NCI-H2171 (cell line): ENCODE data around the gene CAMTA1.
A peak's percentile ranks its signal among the peaks of the same experiment; 100 is the strongest.

Source experiments
- DNase-seq: peaks from one replicate; lab custom pipeline; 2025; lab: John Stamatoyannopoulos, UW

The CAMTA1 gene

GRCh38 chr1:7198664-7199063 lies 413.4 kb downstream of the CAMTA1 start:
- no peak for DNase-seq

GRCh38 chr1:7199077-7199779 lies 414.0 kb downstream of the CAMTA1 start:
- DNase-seq, result no peak

DNA sequence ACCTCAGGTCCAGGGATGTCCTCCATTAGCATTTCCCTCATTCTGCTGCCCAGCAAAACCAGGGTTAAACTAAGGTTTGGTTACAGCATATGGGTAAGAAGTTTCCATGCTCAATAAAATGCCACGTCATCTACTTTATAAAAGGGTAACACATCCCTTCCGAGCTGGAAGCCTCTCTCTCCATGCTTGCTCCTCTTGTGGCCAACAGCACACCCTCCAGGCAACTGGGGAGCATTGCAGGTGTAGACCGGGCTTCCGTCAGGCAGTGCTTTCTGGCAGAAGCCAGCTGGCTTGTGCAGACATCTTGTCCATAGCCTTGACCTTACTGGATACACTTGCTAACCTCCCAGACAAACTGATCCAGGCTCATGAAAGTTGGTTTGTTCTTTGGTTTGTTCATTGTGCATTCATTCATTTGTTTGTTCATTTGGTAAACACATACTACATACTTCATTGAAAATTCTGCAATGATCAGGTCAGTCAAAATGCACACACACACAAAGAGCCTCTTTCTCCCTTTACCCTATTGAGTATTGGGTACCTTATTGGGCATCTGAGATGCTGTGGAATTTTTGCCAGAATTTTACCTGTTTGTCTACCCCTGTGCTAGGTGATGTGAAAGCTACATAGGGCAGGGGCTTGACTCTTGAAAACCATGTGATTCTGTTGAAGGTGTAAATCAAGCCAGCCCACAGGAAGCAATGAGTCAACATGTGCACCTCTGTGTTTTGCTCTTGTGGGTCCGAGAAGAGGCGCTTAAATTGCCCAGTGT lies 422.8 kb downstream of the CAMTA1 start:
- DNase-seq, result peak; percentile 23

DNA sequence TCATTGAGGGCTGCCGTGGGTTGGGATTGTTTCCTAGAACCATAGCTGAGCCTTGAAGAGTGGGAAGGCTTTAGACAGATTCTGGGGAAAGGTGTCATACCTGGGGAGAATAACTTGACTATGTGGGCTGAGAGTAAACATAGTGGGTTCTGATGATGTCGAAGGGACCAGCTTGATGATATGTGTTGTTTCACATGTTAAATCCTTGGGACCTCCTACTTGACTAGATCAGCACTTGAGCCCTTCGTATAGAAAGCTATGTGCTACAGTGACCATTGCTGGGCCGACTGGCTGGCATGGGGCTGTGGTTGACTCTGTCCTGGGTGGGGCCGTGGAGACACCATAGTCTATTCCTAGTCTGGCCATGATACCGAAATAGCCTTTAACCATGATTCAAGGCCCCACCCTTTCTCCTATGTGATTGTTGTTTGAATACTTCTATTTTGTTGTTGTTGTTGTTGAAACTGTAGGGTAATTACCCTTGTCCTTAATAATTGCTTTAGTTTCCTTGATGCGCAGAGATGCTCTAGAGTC lies 423.5 kb downstream of the CAMTA1 start:
- DNase-seq, result no peak

- peak; percentile 24 for DNase-seq
Observed at GRCh38 chr1:7209336-7209735, 424.1 kb downstream of the CAMTA1 start.

- DNase-seq, result peak; percentile 64
Observed at GRCh38 chr1:7218210-7218832, 433.1 kb downstream of the CAMTA1 start.

DNA sequence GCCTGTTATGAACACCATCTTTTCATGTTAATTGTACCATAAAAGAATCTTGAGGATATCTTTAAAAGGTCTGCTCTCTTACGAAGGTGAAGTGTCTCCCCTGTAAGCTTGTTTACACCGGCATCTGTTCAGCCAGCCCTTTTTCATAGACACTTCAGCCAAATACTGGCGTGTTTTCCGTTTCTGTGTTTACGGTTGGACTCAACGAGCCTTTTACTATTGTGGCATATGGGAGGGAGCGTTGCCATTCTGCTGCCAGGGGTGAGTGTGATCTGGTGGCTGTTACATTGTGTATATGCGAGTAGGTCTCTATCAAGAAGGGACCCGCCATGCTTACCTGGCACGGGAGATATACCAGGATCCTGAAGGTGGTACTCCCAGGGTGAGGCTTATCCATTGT lies 433.8 kb downstream of the CAMTA1 start:
- peak; percentile 81 for DNase-seq

DNA sequence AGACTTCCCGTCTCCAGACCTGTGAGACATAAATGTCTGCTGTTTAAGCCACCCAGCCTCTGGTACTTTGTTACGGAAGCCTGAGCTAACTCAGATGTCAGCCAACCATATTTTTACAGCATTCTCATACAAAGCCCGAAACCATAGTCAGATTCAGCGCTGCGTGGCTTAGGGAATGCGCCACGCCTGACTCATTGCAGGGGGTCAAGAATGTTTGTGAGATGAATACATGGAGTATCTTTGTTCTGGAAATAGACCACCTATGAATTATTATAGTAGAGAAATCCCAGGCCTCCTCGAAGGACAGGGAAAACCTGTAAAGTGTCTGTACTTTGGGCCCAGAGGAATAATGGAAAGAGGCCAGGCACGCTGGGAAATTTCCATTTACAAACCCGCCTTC lies 434.8 kb downstream of the CAMTA1 start:
- no peak for DNase-seq

DNA sequence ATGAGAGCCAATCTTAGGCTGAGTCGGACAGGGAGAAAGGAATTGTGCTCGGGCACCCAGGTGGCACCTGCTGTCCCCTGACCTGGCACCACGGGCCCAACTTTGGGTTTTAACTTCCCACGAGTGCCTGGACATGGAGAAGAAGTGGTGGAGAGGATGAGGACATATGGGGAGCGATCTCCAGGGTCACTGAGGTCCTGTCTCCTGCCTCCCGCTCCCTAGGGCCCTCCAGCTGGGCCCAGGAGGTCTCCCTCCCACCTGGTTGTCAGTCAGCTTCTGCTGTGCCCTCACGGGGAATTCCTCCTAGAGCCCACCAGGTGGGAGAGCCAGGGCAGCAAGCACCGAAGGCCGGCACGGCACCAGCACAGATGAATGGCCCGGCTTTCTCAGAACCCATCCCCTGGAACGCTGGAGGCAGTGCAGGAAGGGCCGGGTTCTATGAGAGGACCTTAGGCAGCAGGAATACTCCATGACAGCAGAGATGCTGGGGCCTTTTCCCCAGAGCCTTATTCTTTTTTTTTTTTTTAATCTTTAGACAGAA lies 435.5 kb downstream of the CAMTA1 start:
- DNase-seq, result no peak

- no peak for DNase-seq
Observed at GRCh38 chr1:7221826-7222694, 436.8 kb downstream of the CAMTA1 start.

DNA sequence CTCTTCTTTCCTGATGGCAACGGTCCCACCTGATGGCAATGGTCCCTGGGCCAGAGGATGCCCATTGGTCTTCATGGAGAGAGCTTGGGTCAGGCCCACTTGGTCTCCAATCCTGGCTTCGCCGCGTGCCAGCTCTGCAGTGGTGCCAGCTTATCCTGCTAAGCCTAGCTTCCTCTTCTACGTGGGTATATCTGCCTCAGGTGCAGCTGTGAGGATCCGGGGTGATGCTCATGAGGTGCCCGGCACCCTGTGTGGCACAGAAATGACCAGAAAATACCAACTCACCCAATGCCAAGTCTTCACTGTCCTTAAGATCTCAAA lies 437.4 kb downstream of the CAMTA1 start:
- no peak for DNase-seq

- DNase-seq, result no peak
Observed at GRCh38 chr1:7223334-7224080, 438.3 kb downstream of the CAMTA1 start.

DNA sequence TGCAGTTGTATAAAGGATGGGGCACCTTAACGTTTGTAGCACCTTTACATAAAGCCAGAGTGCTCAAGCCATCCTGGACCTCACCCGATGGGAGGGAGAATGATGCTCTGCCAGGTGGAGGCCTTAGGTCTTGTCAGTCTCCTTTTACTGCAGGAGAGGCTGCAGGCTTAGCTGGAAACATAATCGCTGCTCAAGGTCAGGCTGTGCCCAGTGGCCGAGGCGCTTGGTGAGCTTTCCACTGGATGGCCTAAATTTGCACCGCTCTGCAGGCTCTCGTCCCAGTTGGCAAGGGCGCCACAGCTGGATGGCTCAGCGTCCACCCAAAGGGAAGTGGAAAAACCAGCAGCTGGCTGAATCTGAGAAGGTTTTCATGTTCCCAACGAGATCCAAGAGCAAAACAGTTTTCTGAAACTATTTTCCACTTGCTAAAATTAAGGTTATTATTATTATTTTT lies 438.9 kb downstream of the CAMTA1 start:
- no peak for DNase-seq

- DNase-seq, result peak; percentile 84
Observed at GRCh38 chr1:7224644-7225043, 439.4 kb downstream of the CAMTA1 start.

DNA sequence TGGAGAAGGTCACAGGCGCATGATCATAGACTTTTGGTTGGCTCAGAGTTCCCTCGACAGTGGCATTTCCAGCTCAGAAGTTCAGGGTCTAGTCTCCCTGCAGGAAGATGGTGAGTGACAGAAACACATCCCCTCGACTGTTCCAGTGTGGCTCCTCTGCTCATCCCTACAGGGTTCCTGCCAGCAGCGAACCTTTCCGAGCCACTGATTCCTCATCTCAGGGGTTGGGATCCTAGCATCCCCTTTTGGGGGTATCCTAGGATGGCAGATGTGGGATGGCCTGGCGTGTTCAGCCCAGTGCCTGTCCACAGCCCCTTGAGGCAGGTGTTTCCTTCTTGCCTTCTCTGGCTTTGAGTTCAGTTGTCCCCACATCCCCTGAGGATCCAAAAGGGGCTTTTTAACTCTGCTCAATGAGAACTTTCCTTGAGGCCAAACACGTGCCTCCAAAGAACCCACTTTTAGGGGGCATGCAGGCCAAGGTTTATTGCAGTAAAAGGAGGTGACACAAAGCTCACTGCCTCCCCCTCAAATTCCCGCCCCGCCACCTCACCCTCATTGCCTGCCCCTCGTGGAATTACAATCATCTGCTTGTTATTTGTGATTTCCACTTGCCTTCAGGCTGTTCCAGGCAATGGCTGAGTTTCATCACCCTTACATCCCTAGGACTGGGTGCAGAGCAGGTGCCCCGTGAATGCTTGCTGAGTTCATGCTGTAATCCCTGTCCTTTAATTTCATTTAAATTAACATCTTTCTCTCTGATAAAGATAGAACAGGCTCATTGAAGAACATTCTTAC lies 440.7 kb downstream of the CAMTA1 start:
- no peak for DNase-seq

DNA sequence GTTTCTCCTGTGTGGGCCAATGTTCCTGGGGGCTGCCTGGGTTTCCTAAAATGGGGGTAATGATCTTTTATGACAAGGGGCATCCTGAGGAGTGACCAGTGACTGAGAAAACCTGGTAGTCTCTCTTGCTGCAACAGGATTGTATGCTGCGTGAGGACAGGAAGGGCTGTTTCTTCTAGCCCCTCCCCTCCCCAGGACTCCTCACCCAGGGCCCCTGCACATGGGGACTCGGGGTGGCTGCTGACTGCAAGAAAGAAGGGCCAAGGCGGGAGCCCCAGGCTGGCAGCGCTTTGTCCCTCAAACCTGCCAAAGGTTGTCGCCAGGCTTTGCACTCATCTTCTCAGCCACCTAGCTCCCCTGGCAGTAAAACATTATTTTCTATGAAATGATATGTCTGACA lies 442.4 kb downstream of the CAMTA1 start:
- DNase-seq, result no peak

- DNase-seq, result no peak
Observed at GRCh38 chr1:7228252-7228961, 443.2 kb downstream of the CAMTA1 start.

- DNase-seq, result no peak
Observed at GRCh38 chr1:7229186-7229585, 443.9 kb downstream of the CAMTA1 start.
